AG04449 (cell line): ENCODE measurements around the gene TBCCD1.

Experiments
- CTCF ChIA-PET: fragments of 350-600 bp; formaldehyde crosslinking; extraction: SDS; loops from one replicate; lab custom pipeline; 2021; ENCODE audit warnings: antibody characterized with exemption; lab: Yijun Ruan, JAX
- POLR2A ChIA-PET: fragments of 400-600, 350-600 bp; formaldehyde crosslinking; extraction: SDS; loops from one replicate; lab custom pipeline; 2020; ENCODE audit warnings: antibody characterized with exemption, inconsistent platforms; lab: Yijun Ruan, JAX
- DNase-seq: peaks from one replicate; pipeline ENCODE4 v3.0.0-alpha.2; 2010; ENCODE audit warnings: low read depth, low spot score
- H3K4me3 ChIP-seq: 2 replicates; pipeline ENCODE4 v1.5.1; 2011; ENCODE audit warnings: low read depth, mild to moderate bottlenecking, control low read depth, low read length
- CTCF ChIP-seq: IDR thresholded peaks from one replicate; pipeline ENCODE4 v1.5.1; 2011; ENCODE audit warnings: mild to moderate bottlenecking, moderate library complexity, low read length, control low read depth, inconsistent platforms; ENCODE audit not compliant: insufficient read depth; ENCODE audit errors: missing control alignments

The TBCCD1 gene

GRCh38 chr3:186514296-186515002, 52.7 kb downstream of the TBCCD1 start:
- no peak for DNase-seq
- TF ChIP-seq CTCF, result peak; percentile 18
- no peak overlapping the region for H3K4me3 ChIP-seq
- ChIA-PET CTCF (no interaction called here), POLR2A (no interaction called here)

GRCh38 chr3:186513386-186513785, 53.8 kb downstream of the TBCCD1 start:
- TF ChIP-seq CTCF, result no peak
- CTCF ChIA-PET, result interaction anchor here (0.8 to 1.0 kb wide), 2 partner anchors 10 to 79 kb away, joined by 3 read pairs; no protein-coding TSS in a partner anchor
- POLR2A ChIA-PET, result no interaction called here

GRCh38 chr3:186512570-186513302, 54.4 kb downstream of the TBCCD1 start:
- TF ChIP-seq CTCF, result no peak
- no peak for DNase-seq
- CTCF ChIA-PET, result interaction anchor here (0.8 to 1.0 kb wide), 2 partner anchors 9 to 79 kb away, joined by 3 read pairs; no protein-coding TSS in a partner anchor
- POLR2A ChIA-PET, result no interaction called here
- H3K4me3 ChIP-seq, result no peak overlapping the region

More at GRCh38 chr3:186513386-186513785, 53.8 kb downstream of the TBCCD1 start:
- no peak overlapping the region for H3K4me3 ChIP-seq
- DNase-seq, result no peak

GRCh38 chr3:186511702-186512101, 55.4 kb downstream of the TBCCD1 start:
- ChIA-PET POLR2A (no interaction called here), CTCF (no interaction called here)
- DNase-seq, result no peak
- TF ChIP-seq CTCF, result no peak
- no peak overlapping the region for H3K4me3 ChIP-seq

- no peak for TF ChIP-seq CTCF
- CTCF ChIA-PET, result no interaction called here
- DNase-seq, result no peak
- H3K4me3 ChIP-seq, result no peak overlapping the region
- POLR2A ChIA-PET, result no interaction called here
These were observed 55.9 kb downstream of the TBCCD1 start for GRCh38 chr3:186511245-186511644.

- CTCF ChIA-PET, result no interaction called here
- POLR2A ChIA-PET, result no interaction called here
- no peak for DNase-seq
- no peak overlapping the region for H3K4me3 ChIP-seq
- TF ChIP-seq CTCF, result no peak
These were observed 56.6 kb downstream of the TBCCD1 start for GRCh38 chr3:186510374-186511079.
